Fibroblast of peridontal ligament (primary cell): ENCODE measurements around the gene COBL.

ENCODE experiments used
- DNase-seq: peaks from one replicate; pipeline ENCODE4 v3.0.0-alpha.2; 2010; ENCODE audit errors: extremely low read depth

The COBL gene

DNA sequence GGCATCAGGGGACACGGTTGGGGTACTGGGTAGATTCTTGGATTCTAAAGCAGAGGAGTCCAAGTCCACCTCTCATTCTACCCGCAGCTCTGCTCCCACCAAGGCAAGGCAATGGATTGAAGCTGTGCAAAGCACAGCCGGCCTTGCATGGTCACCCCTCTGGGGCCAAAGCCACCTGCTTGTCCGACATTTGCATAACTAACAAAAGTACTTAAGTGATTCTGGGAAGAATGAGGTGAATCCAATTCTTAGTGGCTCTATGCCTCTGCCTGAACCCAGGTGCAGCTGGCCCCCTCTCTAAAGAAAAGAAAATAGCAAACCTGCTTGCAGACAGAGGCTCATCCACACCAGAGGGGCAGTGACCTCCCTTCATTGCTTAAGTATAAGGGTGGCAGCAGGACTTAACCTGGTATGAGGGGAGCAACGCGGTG is 10.7 kb upstream of the COBL start:
- DNase-seq, result no peak

DNA sequence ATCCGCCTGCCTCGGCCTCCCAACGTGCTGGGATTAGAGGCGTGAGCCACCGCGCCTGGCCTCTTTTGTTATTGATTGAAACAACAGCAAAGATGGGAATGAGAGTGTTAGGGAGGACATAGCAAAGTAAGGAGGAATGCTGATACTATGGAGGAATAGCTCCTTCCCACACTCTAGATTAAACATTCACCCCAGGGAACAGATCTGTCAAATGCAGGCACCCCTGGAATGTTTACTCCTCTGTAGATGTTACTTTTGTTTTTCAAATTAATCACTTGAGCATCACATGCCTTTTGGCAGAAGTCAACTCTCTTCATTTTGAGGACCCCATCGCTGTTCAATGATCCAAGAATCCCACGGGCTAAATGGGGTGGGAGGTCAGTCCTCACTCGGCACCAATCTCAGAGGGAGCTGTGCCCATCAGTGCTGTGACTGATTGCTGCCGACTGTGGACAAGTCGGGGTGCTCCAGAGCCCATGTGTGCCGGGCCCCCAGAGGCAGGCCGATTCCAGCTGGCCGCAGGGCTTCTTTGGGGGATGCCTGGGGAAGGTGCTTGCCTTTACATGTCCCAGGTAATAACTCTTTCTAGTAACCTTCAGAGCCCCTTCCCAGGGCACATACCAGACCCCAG is 10.2 kb upstream of the COBL start:
- DNase-seq, result no peak

DNA sequence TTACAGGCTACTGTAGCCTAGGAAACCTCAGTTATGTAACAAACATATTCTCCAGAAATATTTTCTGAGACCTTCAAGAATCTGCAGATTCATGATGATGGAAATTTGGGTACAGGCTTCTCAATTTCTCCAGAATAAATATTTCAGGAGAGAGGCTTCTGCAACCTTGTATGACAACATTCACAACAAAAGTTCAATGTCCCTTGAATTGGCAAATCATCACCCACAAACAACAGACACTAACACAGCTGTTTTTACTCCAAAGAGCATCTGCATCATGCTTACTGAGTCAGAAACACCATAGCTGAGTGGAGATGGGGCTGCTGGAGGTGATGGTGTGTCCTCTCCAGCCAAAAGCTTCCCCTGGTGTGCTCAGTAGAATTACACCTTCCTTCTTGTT is 9.3 kb upstream of the COBL start:
- DNase-seq, result no peak

DNA sequence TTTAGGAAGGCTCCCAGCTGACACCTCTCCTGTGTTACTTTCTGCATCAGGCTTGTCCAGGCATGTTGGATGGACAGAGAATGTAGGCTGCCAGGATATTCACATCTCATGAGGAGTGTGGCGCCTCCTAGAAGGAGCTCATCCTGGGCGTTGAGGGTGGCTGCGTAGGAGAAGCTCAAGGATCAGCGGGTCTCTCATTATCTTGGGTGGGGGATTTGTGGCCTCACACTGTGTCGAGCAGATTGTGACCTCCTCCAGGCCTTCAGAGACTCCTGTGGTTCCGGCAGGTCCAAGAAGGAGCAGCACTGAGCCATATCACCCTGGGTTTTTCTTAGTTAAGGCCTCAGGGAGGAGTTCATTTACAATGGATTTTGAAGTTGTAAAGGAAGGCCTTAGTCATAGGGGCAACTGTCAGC is 8.7 kb upstream of the COBL start:
- DNase-seq, result no peak

DNA sequence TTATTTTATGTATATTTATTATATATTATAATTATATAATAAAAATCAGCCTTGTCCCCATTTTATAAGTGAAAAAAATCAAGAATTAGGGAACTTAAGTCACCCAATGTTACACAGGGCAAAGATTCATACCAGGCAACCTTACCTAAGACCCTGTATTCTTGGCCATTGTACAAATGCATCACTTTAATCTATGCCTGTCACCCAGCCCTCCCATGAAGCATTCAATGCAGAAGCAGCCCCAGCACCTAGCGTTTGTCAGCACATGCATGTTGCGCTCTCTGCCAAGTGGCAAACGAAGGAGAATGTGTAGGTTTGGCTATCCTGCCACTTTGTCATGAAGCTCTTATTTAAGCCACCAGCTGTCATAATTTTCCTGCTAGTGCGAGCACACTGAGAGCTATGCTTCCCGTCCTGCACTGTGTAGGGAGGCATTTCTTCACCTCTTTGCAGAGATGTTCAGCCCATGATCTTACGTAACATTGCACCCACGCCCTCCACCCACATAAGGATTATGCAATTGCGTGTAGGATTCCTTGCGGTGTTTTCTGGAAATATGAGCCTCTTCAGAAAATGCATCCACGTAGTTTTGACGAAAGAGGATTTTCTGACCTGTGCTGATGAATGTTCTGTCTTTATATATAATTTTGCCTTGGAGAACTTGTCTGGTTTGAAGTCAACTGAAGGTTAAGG is 7.7 kb upstream of the COBL start:
- no peak for DNase-seq

DNA sequence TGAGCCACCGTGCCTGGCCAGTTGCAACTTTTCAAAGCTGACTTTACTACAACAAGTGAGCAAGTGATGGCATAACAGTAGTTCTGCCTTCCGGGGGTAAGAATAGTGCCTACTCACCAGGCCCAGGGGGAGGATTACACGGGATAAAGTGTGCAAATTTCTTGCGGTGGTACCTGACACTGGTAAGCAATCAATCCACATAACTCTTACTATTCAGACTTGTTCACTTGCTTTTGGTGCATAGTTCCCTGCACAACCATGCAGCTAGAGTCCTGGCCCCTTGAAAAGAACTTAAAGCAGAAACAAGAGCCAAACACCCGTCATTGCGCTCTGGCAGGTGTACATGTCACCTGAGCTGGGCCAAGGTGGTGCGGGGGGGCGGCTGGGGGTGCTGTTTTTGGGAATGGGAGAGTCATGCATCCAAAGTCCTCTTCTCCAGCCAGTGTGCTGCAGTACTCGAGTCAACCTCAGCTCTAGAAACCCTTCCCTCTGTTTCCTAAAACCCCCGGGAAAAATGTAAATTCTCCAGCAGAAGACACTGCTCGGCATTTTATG is 5.4 kb upstream of the COBL start:
- DNase-seq, result no peak

DNA sequence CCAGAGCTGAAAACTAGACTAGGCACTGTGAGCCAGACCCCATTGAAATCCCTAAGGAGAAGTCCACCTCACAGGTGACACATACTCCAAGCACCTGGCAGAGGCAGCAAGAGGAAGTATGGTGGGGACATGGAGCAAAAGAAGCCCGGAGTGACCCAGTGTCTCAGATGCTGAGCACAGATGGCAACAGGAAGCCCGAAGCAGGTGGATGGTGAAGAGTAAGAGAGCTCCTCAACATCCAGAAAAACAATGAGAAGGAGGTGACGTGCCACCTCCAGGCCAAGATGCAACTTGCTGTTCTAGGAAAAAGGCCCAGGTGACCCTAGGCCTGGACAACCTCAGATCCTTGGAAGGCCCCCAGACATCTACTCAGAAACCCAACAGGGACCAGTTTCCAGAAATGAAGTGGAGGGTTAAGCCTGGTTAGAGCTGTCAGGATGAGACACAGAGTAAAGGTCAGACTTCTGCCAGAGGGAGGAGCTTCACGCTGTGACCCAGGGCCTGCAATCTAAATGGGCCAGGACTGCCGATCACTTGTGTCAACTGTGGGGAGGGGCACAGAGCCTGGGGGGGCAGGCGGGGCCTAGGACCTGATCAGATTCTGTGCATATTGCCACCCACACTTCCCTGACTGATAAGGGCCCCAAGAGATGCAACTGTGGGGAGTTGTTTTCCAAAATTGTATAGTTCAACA is 2.4 kb upstream of the COBL start:
- no peak for DNase-seq

DNA sequence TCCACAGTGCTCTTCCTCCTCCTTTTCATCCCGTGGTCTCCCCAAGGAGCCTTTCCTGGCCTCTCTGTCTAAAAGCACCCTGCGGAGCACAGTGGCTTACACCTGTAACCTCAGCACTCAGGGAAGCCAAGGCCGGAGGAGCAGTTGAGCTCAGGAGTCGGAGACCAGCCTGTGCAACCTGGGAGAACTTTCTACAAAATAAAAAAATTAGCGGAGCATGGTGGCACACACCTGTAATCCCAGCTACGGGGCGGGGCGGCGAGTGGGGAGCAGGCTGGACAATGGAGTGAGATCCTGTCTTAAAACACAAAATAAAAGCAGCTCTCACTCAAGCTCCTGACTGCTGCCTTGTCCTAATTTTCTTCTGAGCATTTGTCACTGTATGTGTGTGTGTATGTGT is 1.4 kb upstream of the COBL start:
- no peak for DNase-seq

DNA sequence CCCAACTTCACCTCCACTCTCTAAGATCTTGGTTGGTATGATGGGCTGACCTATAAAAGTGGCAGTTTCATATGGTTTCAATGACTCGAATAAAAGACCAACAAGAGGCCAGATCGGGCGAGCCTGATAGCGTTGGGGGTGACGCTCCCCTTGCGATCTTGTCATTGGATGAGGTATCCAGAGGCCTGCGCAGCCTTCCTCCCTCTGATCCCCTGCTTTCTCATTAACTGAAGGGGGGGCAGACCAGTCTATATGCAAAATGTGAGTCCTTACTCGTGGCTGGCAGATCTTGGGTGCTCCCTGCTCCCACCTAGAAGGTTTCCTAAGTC is 937 bp upstream of the COBL start:
- no peak for DNase-seq

DNA sequence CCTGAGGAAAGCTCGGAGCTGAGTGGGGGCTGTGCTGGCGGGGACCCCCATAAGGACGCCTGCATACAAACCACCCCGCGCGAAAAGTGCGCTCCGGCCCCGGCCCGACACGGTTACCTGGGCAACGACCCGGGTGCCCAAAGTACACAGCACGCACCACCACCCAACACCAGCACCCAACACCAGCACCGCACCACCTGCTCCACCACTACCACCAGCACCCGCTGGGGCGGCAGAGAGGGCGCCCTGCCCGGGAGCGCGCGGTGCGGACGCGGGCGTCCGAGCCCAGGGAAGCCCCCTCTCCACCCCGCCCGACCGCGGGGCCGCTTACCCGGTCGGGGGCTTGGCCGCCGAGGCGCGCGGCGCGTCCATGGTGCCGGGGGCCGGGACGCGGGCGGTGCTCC is 345 bp downstream of the COBL start:
- DNase-seq, result no peak

DNA sequence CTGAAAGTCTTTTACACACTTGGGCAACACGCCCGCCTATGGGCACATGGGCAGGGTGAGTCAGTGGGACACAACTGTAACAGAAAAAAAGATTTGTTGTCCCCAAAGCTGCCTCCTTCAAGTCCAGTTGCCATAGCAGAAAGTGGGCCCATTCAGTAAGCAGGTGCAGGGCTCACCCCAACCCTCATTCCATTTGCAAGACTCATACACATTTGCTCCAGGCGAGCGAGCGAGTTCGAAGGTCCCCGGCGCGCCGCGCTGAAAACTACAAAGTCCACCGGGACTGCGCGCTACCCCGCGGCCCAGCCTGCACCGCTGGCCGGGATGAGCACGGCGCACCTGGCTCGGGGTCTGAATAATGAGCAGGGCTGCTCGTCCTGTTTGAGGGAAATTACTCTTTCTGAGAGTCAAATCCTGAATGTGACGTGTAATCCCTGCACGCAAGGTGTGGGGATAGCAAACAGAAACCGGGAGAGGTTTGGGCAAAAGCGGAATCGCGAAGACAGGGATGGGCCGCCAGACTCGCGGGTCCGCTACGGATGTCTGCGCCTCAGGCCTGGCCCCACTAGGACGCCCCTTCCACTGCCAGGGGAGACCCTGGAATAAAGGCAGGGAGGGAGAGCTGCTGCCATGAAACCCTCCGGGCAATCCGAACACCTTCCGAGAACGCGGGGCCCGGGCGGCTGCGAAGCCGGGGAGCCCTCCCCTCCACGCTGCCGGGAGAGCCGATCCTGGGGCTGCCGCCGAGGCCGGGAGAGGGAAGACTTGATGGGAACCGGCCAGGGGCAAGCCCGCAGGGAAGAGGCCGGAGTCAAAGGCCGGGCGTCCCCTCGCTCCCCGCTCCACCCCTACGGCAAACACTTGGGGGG is 982 bp downstream of the COBL start:
- no peak for DNase-seq

DNA sequence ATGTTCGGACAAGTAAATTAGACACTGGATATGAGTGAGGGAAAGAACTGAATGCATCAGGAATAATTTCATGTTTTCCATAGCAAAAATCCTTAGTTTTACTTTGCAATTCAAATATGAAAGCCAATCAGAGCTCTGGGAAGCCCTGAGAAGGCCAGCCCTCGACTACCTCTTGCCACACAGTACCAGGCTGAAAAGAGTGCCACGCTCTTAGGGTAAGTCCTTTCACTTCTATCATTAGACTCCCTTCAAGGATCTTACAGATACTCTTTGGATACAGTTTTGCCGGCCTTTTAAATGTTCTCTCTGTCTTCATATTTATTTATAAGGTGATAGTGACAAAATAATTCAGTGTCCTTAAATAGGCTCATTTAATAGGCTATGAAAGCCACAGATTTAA is 1.9 kb downstream of the COBL start:
- no peak for DNase-seq

DNA sequence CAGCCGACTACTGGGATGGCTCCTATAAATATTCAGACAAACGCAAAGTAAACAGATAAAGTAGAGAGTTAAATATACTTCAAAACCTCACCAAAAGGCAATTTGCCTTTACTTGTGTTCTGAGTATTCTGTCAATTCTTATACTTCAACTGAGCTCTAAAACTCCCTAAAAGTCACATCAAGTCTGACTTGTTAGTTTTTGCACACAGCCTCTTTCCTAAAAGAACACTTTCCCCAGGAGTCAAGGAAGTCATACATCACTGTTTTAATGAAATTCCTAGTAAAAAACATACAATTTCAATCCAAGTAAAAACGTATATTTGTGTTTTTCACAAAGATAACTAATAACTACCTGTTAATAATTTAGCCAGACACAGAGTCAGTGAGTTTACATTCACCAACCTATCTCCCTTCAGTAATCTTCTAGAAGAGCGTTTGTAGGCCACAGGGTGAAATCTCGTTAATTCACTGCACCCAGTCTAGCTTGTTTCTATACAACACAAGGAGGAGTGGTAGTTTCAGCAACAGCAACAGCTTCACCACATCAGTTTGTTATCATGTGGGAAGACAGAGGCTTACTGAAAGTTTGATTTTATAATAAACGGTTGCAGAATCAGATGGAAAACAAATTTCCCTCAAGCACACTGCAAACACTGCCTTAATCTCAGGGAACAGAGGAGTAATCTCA is 2.7 kb downstream of the COBL start:
- no peak for DNase-seq

DNA sequence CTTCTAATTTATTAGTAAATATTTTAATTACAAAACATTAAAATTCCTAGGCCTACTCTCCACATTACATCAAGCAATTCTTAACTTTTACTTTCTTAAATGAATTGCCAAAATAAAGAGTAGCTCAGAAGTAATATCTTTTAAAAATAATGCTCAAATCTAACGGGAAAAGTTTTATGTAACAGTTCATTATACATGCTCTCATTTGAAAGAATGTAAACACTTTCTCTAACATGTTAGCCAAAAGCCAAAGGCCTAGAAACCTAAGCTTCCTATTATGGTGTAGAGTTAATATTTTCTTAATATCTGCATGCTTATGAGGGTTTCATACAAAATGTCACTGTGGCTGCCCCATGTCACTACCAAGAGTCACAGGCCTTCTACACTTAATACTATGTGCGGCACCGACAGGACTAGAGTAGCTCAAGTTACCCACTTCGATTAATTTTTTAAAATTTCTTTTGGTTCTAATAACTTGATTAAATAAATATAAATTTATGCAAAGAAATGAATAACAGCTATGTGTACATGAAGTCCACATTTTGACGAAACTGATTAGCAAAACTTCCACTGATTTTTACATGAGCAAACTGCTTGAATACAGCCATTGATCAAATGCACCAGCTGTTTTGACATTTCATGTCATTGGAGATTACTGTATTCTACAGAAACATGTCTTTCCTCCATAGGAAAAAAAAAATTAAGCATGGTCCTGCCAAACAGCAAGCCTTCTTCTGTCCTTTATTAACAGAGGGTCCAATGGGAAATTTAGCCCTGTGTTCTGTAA is 3.5 kb downstream of the COBL start:
- no peak for DNase-seq

DNA sequence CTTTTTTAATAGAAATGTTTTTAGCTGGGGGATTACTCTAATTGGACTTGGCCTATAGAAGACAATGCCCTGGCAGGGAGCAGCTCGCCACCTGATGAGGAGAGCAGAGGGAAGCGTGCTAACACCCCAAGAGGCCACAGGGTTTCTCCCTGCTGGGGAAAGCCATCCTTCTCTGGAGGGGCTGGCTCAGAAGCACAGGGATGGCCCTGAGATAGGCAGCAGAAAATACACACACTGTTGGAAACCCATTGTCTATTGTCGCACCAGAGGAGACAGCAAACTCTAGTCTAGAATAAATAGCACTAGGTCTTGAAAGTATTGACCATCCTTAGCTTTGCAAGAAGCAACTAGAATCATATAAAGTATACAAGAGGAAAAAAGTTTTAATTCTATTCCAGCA is 5.4 kb downstream of the COBL start:
- DNase-seq, result no peak

DNA sequence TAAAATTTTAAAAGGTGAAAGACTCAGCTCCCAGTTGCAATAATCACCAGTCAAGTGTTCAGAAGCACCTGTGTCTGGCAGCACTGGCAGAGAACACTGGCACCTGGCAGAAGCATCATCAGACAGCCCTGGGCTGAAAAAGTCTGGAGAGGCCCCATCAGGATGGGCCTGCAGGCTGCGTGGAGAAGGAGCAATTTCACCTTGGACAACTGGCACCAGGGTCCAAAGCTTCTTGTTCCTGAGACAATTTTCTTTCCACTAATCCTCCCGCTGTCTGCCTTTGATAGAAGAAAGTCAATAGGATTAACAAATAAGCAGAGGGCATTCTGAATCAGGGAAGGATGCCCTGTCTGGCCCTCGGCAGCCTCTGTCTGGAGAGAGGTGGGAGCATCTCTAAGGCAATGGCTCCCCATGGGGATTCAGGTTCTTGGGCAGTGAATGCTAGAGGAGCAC is 6.5 kb downstream of the COBL start:
- DNase-seq, result no peak

DNA sequence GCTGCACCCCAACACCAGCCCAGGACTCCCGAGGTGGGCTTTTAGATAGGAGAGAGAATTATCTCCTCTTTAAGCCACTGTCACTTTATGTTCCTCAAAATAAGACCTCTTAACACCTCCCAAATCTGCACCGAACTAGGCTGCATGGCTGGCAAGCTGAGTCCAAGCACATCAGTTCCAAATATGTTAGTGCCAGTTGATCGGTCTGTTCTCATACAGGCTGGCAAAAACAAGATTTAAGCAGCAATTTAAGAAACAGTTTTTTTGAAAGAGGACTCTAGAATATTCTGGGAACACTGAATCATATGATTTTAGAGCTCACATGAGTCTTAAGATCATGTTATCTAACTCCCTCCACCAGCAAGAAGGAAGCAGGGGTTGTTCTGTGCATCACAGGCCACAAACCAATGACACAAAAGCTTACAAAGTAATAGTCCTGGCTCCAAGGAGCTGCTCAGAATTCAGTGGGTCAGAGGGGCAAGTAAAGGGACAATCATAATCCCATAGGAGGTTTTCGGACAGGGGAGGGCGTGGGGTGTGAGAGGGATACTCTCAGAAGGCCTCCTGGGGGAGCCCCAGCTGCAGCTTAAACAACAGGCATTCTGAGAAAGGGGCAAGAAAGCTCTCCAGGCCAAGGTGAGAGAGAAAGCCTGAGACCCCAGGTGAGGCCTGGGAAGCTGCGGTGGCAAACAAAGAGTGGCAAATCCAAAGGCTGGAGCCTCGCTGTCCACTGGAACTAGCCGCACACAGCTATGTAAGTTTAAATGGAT is 7.1 kb downstream of the COBL start:
- no peak for DNase-seq

DNA sequence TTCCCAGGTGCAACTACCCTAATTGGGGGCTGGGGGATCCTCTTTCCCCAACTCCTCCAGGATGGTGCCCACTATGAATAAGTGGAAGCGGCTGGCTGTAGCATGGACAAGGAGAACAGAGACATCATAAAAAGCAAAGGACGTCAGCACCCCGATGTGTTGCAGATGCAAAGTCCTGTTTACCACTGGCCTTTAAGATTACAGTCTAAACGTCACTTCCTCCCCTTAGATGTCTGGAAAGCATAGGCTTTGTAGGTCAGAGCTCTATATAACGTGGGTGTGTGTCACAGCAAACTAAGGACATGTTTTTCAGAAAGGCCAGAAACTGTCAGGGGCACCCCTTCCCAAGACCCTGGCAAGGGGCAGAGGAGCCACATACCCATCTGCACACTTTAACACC is 7.9 kb downstream of the COBL start:
- no peak for DNase-seq

DNA sequence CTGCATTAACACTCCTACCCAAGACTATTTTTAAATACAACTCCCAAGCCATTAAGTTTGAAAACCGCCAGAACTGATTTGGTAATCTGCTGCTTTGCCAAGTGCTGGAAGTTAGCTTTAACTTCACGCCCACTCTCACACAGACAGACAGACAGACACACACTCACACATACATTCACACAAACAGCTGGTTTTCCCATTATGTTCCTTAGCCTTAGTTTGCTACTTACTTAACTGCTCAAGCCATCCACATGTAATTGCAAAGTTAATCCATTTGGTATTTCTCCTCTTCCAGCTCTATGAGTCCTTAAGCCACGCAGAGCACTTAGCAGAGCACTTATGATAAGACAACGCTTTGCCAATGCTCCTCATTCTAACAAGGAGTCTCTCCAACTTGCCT is 8.3 kb downstream of the COBL start:
- DNase-seq, result no peak

DNA sequence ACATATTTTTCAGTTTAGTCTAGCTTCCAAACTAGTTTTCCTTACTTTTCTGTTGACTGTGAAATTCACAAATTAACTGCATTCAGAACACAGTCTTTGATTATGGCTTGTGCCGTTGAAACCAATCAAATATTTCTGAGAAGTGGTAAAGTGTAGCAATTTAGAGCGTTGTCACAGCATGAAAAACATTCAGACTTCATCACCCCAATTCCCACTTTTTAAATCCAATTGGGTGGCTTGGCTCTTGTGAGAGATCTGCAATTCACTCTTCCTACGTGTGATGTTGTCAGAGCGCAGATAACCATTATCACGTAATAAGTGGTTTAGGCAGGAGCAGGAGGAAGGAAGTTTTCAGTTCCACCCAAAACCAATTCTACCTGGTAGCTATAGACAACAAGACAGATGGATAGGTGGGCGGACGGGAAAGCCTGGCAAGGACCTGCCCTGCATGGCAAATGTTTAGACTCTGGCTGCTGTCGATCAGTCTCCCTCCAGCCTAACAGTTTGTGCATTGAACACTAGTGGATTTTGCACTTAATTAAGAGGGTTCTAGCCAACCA is 8.9 kb downstream of the COBL start:
- DNase-seq, result no peak
